CD4-positive, alpha-beta T cell treated with Interferon alpha-2 for 1 hour (primary cell): ENCODE measurements around the gene NMNAT3.
"Not testable (repeated sequence)": the region's sequence is repeated elsewhere in the genome, so short reads cannot be mapped to it uniquely, and the experiment has no call there.

Experiments used
- DNase-seq, 2 donors: peaks; one replicate each; pipeline ENCODE4 v3.0.0-alpha.2; 2020 to 2022

NMNAT3 gene

GRCh38 chr3:139634111-139634635, 43.6 kb downstream of the NMNAT3 start:
- no peak for DNase-seq

- no peak for DNase-seq
Measured at GRCh38 chr3:139633511-139633910, 44.3 kb downstream of the NMNAT3 start.

- no peak for DNase-seq
Measured at GRCh38 chr3:139630542-139630941, 47.2 kb downstream of the NMNAT3 start.

- peak; percentile 3 to 25 for DNase-seq
Measured at GRCh38 chr3:139629033-139629432, 48.7 kb downstream of the NMNAT3 start.

GRCh38 chr3:139627759-139628158, 50.0 kb downstream of the NMNAT3 start:
- no peak for DNase-seq

GRCh38 chr3:139620438-139620837, 57.3 kb downstream of the NMNAT3 start:
- no peak for DNase-seq

- no peak for DNase-seq
Measured at GRCh38 chr3:139619484-139619883, 58.3 kb downstream of the NMNAT3 start.

- DNase-seq: no peak
Measured at GRCh38 chr3:139617672-139618268, 60.0 kb downstream of the NMNAT3 start.

- DNase-seq: no peak
Measured at GRCh38 chr3:139611528-139611927, 66.2 kb downstream of the NMNAT3 start.

GRCh38 chr3:139610886-139611285, 66.9 kb downstream of the NMNAT3 start:
- DNase-seq: no peak

GRCh38 chr3:139608924-139609323, 68.8 kb downstream of the NMNAT3 start:
- DNase-seq: no peak

- no peak for DNase-seq
Measured at GRCh38 chr3:139608108-139608380, 69.7 kb downstream of the NMNAT3 start.

- no peak for DNase-seq
Measured at GRCh38 chr3:139607257-139608107, 70.3 kb downstream of the NMNAT3 start.

- DNase-seq: no peak
Measured at GRCh38 chr3:139602003-139602402, 75.8 kb downstream of the NMNAT3 start.

GRCh38 chr3:139601191-139601961, 76.4 kb downstream of the NMNAT3 start:
- no peak for DNase-seq

GRCh38 chr3:139597947-139598346, 79.8 kb downstream of the NMNAT3 start:
- no peak for DNase-seq

- not testable (repeated sequence) for DNase-seq
Measured at GRCh38 chr3:139591186-139591585, 86.6 kb downstream of the NMNAT3 start.

- DNase-seq: no peak
Measured at GRCh38 chr3:139588450-139588849, 89.3 kb downstream of the NMNAT3 start.

GRCh38 chr3:139587797-139588196, 90.0 kb downstream of the NMNAT3 start:
- no peak for DNase-seq

GRCh38 chr3:139586420-139587017, 91.3 kb downstream of the NMNAT3 start:
- no peak for DNase-seq

GRCh38 chr3:139585820-139586219, 92.0 kb downstream of the NMNAT3 start:
- DNase-seq: no peak

GRCh38 chr3:139583651-139584050, 94.1 kb downstream of the NMNAT3 start:
- DNase-seq: not testable (repeated sequence)

GRCh38 chr3:139578783-139579182, 99.0 kb downstream of the NMNAT3 start:
- DNase-seq: no peak
